GM23338 (cell line): Measurements from ENCODE around the gene C1orf185.

Experiments used
- EZH2phosphoT487 ChIP-seq: fragments of 200-600 bp; sonication (generic); IDR thresholded peaks from one replicate; pipeline ENCODE4 v1.8.1; 2018; ENCODE audit warnings: antibody characterized with exemption; ENCODE audit not compliant: unreplicated experiment
- NANOG ChIP-seq: IDR thresholded peaks from 2 replicates; pipeline ENCODE4 v1.6.1; 2016; ENCODE audit warnings: antibody characterized with exemption, borderline replicate concordance
- POLR2AphosphoS5 ChIP-seq: IDR thresholded peaks from 2 replicates; pipeline ENCODE4 v1.6.1; 2016; ENCODE audit warnings: antibody characterized with exemption, low read depth
- TF ChIP-seq, protein P1 (sequence below), 2 experiments: fragments of 200-600 bp in 1 of 2; sonication (generic) in 1 of 2; conservative IDR thresholded peaks; 2 replicates each; pipeline versions ENCODE4 v1.5.1 to v1.6.1; 2016 to 2017; ENCODE audit warnings: antibody characterized with exemption in 2 of 2, low read depth in 2 of 2, mild to moderate bottlenecking in 2 of 2, moderate library complexity in 1 of 2
- TF ChIP-seq, protein P2 (sequence below): IDR thresholded peaks from one replicate; pipeline ENCODE4 v1.6.1; 2018; ENCODE audit warnings: antibody characterized with exemption; ENCODE audit not compliant: unreplicated experiment

GRCh38 chr1:51114137-51114536 lies 12.1 kb downstream of the C1orf185 start:
- TF ChIP-seq, protein P1, sequence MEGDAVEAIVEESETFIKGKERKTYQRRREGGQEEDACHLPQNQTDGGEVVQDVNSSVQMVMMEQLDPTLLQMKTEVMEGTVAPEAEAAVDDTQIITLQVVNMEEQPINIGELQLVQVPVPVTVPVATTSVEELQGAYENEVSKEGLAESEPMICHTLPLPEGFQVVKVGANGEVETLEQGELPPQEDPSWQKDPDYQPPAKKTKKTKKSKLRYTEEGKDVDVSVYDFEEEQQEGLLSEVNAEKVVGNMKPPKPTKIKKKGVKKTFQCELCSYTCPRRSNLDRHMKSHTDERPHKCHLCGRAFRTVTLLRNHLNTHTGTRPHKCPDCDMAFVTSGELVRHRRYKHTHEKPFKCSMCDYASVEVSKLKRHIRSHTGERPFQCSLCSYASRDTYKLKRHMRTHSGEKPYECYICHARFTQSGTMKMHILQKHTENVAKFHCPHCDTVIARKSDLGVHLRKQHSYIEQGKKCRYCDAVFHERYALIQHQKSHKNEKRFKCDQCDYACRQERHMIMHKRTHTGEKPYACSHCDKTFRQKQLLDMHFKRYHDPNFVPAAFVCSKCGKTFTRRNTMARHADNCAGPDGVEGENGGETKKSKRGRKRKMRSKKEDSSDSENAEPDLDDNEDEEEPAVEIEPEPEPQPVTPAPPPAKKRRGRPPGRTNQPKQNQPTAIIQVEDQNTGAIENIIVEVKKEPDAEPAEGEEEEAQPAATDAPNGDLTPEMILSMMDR (conservative IDR thresholded peaks at IDR 0.05; ENCODE audit: low read depth in 2 of 2) = no peak
- TF ChIP-seq, protein P2, sequence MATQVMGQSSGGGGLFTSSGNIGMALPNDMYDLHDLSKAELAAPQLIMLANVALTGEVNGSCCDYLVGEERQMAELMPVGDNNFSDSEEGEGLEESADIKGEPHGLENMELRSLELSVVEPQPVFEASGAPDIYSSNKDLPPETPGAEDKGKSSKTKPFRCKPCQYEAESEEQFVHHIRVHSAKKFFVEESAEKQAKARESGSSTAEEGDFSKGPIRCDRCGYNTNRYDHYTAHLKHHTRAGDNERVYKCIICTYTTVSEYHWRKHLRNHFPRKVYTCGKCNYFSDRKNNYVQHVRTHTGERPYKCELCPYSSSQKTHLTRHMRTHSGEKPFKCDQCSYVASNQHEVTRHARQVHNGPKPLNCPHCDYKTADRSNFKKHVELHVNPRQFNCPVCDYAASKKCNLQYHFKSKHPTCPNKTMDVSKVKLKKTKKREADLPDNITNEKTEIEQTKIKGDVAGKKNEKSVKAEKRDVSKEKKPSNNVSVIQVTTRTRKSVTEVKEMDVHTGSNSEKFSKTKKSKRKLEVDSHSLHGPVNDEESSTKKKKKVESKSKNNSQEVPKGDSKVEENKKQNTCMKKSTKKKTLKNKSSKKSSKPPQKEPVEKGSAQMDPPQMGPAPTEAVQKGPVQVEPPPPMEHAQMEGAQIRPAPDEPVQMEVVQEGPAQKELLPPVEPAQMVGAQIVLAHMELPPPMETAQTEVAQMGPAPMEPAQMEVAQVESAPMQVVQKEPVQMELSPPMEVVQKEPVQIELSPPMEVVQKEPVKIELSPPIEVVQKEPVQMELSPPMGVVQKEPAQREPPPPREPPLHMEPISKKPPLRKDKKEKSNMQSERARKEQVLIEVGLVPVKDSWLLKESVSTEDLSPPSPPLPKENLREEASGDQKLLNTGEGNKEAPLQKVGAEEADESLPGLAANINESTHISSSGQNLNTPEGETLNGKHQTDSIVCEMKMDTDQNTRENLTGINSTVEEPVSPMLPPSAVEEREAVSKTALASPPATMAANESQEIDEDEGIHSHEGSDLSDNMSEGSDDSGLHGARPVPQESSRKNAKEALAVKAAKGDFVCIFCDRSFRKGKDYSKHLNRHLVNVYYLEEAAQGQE = no peak
- TF ChIP-seq NANOG (no peak), POLR2AphosphoS5 (no peak), EZH2phosphoT487 (no peak)
